Spinal cord (tissue), 10 donors: ENCODE measurements around the gene CRACR2B. TPM values are rescaled to one million over a fixed set of nuclear protein-coding genes. Genes with fewer than 3 reads are reported as not detected.

Source experiments
- DNase-seq, 6 donors: peaks; one replicate each; pipeline versions ENCODE4 v3.0.0 to v3.0.0-alpha.2; 2013 to 2015; ENCODE audit warnings: low spot score in 6 of 6, low read depth in 4 of 6
- H3K27ac ChIP-seq: one replicate; pipeline ENCODE4 v1.5.1; 2013; ENCODE audit warnings: low read depth, low read length, control low read depth
- H3K27me3 ChIP-seq: one replicate; pipeline ENCODE4 v1.6.1; 2013; ENCODE audit warnings: low read length; ENCODE audit not compliant: control insufficient read depth, insufficient read depth
- H3K36me3 ChIP-seq: one replicate; pipeline ENCODE4 v1.6.1; 2013; ENCODE audit warnings: low read length; ENCODE audit not compliant: control insufficient read depth, insufficient read depth
- H3K4me1 ChIP-seq: one replicate; pipeline ENCODE4 v1.6.1; 2013; ENCODE audit warnings: low read length; ENCODE audit not compliant: control insufficient read depth, insufficient read depth
- H3K4me3 ChIP-seq: one replicate; pipeline ENCODE4 v1.5.1; 2013; ENCODE audit warnings: low read depth, low read length, control low read depth
- H3K9me3 ChIP-seq: one replicate; pipeline ENCODE4 v1.6.1; 2013; ENCODE audit warnings: low read length; ENCODE audit not compliant: control insufficient read depth, insufficient read depth
- WGBS: methylation state at CpG from one replicate; pipeline ENCODE4 v1.1.5; 2013; ENCODE audit warnings: missing lambda C conversion rate; ENCODE audit not compliant: insufficient coverage; 5-methylcytosine and 5-hydroxymethylcytosine counted together
- long read RNA-seq, 4 donors: transcript quantifications; one replicate each; lab custom pipeline, GENCODE V29; 2026
- polyA plus RNA-seq, 2 donors: library from polyadenylated mRNA; unstranded; fragments of 120-200 nt; gene quantifications; one replicate each; pipeline ENCODE4 v1.2.1, GENCODE V29; 2013; ENCODE audit not compliant: insufficient read length in 2 of 2
- total RNA-seq, 2 donors: library from RNA; depleted of rRNA in 1 of 2; stranded (reverse); fragments of 120-200 nt in 1 of 2; fragments of >200 nt in 1 of 2; gene quantifications; one replicate each; pipeline versions ENCODE4 v1.2.3 to v1.2.4, GENCODE V29; 2013 to 2014
- donor health status: healthy.

CRACR2B gene
- total RNA-seq (1 to 10 TPM; 2.4 to 9.4 TPM), polyA plus RNA-seq (10 to 100 TPM in 1 of 2 donors, 1 to 10 TPM in 1; 7.4 to 12.1 TPM)
- long read RNA-seq, donor 1, partial matches to known transcripts = 10 of 13 reads
- long read RNA-seq, donor 1, other reads (novel, unspliced or antisense) = 0 of 13 reads
- long read RNA-seq, donor 2, partial matches to known transcripts = 7 of 8 reads
- long read RNA-seq, donor 2, other reads (novel, unspliced or antisense) = 0 of 8 reads
- long read RNA-seq, donor 3, partial matches to known transcripts = 0 of 1 reads
- long read RNA-seq, donor 3, other reads (novel, unspliced or antisense) = 0 of 1 reads
- long read RNA-seq, donor 4, partial matches to known transcripts = 27 of 32 reads
- long read RNA-seq, donor 4, other reads (novel, unspliced or antisense) = 0 of 32 reads

DNA sequence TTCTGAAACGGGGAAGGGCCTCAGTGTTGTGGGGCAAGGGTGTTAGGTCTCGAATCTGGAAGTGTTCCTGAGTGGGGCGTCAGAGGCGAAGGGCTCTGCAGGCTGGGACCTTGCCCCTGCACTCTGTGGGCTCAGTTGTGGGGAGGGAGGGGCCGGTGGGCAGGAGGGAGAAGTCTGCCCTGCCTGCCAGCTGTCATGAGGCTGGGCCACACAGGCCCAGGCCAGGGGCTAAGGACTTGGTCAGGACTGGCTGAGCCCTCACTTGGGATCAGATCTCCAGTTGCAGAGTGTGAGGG lies at the start of gene CRACR2B:
Gene CRACR2B, plus strand, starts transcription at position 23 of the 296 bp plus-strand sequence. CDS start 689 bp downstream, outside the sequence.
- peaks cover 42% of the 10 kb centered on the region for H3K36me3 ChIP-seq
- 48% methylated on average over 5 of the region's 5 CpGs for WGBS
- no peak within 1 kb of the TSS for H3K4me3 ChIP-seq
- peak within 1 kb of the TSS; percentile 25 for H3K27ac ChIP-seq
- no peaks in the 10 kb centered on the region for H3K9me3 ChIP-seq
- H3K27me3 ChIP-seq = peaks cover 75% of the 10 kb centered on the region
- H3K4me1 ChIP-seq = peaks cover 71% of the 10 kb centered on the region
- DNase-seq = no peak

DNA sequence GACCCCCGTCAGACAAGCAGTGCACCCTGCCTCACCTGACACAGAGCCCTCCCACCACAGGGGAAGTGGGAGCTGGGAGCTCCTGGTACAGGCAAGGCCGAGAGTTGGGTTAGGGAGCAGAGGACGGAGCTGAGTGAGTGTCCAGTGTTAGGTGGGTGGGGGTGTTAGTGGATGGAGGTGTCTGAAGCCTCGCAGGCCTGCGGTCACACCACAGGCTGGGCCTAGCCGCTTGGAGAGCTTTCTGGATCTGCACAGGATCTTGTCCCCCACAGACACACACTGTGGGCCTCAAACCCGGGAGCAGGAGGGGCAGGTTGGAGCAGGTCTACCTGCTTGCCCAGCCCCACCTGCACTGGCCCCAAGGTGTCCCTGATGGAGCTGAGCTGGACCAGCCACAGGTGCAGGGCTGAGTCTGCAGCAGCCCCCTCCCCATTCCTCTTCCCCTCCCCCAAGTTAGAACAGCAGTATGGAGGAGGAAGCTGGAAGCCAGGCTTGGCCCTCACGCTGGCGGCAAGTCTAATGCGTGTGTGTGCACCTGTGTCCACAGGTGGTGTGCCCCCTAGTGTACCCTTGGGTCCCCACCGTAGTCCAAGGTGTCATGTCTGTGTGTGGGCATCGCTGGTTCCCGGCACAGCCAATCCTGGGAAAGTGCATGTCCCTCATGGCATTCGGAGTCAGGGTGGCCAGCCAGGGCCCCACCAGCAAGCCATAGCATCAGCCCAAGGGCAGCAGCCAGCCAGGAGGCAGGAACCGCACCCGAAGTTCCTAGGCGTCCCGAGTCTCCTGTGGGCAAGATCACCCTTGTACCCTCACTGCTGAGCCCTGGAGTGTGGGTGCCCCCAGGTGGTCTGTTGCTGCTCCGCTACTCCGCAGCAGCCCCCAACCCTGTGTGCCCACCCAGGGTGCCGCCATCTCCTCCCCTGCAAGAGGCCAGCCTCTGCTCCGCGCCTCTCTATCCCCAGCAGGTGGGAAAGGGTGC lies 48.5 kb upstream of the CRACR2B start:
- H3K27me3 ChIP-seq = no peaks in the 10 kb centered on the region
- no peaks in the 10 kb centered on the region for H3K9me3 ChIP-seq
- WGBS = 93% methylated on average over 23 of the region's 23 CpGs
- H3K36me3 ChIP-seq = peaks cover 59% of the 10 kb centered on the region
- H3K27ac ChIP-seq = no peak overlapping the region
- no peak for DNase-seq
- H3K4me1 ChIP-seq = peaks cover 66% of the 10 kb centered on the region
- no peak overlapping the region for H3K4me3 ChIP-seq

DNA sequence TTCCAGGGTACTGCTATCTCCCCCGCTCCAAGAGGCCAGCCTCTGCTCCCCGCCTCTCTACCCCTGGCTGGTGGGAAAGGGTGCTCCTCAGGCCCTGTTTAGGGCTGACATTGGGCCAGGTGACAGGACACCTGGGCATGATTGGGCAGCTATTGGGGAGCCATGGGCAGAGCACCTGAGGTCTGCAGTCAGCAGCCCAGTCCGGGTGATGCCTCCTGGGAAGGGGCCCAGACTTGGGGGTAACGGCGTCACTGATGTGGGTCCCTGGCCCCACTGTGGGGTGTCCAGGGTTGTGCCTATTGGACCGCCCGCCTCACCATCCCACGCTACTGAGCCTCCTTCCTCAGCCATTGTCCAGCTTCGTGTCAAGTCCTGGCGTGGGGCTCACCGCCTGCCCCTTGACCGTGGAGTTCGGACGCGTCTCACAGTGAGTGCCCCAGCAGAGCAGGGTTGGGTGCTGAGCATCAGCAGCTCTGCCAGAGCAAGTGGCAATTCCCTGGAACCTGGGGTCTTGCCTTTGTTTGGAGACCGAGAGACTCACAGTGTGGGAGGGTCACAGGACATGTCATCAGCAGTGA lies 47.7 kb upstream of the CRACR2B start:
- Histone ChIP-seq H3K4me1 (peaks cover 59% of the 10 kb centered on the region), H3K9me3 (no peaks in the 10 kb centered on the region), H3K27me3 (no peaks in the 10 kb centered on the region), H3K4me3 (no peak overlapping the region), H3K27ac (no peak overlapping the region), H3K36me3 (peaks cover 54% of the 10 kb centered on the region)
- 89% methylated on average over 16 of the region's 16 CpGs for WGBS
- DNase-seq = no peak

DNA sequence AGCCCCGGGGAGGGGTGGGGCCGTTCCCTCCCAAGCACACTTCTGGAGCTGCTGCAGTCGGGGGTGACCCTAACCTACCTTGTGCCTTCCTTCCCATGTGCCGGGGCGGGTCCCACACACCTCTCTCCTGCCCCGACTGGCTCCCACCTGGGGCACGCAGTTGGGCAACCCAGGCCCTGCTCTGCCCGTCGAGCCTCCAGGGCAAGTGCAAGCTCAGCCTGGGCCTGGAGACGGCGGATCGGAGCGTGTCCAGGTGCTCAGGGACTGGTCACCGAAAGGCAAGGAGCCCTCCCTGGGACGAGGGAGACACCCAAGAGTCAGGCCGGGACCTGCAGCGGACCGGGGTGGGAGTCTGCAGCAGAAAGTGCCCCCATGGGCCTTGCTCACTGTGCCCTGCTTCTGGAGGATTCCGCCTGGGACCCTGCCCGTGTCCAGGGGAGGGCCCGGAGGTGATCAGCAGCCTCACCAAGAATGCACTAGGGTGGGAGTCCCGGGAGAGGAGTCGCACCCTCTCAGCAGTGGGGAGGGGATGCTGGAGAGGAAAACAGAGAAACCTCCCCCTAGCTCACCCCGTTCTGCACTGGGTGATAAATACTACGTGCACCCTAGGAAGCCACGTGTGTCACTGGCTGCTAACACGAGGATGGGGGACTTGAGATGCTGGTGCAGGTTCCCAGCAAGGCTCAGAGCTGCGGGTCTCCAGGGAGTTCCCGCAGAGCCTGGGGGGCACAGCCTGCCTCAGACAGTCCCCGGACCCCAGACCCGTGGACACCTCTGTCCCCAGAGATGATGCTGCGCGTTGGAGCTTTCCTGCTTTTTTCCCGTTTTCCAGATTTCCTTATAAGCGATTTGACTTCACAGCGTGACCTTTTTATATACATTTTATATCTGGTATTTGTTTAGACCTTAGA lies 45.2 kb upstream of the CRACR2B start:
- H3K4me3 ChIP-seq = no peak overlapping the region
- WGBS = 74% methylated on average over 26 of the region's 36 CpGs
- H3K36me3 ChIP-seq = peaks cover 59% of the 10 kb centered on the region
- H3K27ac ChIP-seq = no peak overlapping the region
- H3K27me3 ChIP-seq = no peaks in the 10 kb centered on the region
- DNase-seq = no peak
- no peaks in the 10 kb centered on the region for H3K9me3 ChIP-seq
- H3K4me1 ChIP-seq = peaks cover 43% of the 10 kb centered on the region

DNA sequence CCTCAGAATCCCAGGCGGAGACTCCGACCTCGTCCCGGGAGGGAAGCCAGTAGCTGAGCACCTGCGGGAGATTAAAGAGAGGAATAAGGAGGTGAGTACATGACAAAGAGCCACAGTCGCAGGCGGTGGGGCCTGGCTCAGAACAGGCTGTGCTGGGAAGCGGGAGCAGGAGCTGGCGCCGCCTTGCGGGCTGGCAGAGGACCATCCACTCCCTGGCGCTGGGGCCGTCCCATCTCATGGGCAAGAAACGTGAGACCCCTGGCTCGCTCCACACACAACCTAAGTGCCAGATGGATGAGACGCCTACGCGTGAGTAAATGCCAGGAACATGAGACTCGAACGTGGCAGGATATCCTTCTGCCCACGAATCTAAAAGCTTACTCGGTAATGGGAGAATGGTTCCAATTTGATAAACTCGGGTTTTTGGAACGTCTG lies 44.1 kb upstream of the CRACR2B start:
- WGBS = 6% methylated on average over 20 of the region's 24 CpGs
- peak in 2 of 6 donors; percentile 83 to 95 for DNase-seq

DNA sequence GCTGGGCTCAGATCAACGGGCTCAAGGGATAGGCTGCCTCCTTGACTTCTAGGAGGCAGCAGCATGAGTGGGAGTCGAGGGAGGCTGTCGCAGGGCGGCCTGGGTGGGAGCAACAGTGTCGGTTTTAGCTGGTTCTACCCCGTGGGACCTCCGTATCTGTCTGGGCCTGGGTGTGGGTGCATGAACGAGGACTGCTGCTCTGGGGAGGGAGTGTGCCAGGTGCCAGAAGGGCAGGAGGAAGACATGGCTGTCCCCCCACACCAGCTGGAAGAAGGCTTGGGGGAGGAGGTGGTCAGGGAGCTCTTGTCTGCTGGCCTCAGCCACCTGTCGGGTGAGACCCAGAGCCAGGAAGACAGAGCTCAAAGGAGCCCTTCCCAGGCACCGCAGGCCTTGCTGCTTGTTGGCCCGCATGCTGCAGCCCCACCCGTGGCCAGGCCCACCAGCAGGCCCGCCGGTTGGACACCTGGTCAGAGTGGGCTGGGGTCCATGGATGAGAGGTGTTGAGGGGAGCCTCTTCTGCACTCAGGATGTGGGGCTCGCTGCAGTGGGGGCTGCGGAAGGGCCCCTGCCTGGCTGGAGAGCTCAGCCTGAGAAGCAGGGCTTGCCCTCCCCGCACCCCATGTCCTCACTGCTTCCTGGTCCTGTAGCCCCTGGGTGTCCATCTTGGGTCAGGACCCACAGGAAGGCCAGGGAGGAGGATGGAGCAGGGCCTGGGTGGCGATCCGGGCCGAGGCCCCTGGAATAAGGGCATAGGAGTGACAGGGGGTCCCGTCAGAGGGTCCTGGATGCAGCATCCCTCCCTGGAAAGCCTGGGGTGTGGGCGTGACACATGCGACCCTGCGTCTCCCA lies 41.3 kb upstream of the CRACR2B start:
- Histone ChIP-seq H3K36me3 (peaks cover 59% of the 10 kb centered on the region), H3K27me3 (peaks cover 3% of the 10 kb centered on the region), H3K9me3 (no peaks in the 10 kb centered on the region), H3K4me1 (peaks cover 49% of the 10 kb centered on the region), H3K4me3 (no peak overlapping the region), H3K27ac (no peak overlapping the region)
- WGBS = 73% methylated on average over 23 of the region's 24 CpGs
- DNase-seq = no peak

More for the DNA sequence above, 44.1 kb upstream of the CRACR2B start:
- Histone ChIP-seq H3K27me3 (no peaks in the 10 kb centered on the region), H3K27ac (peak overlapping the region; percentile 36), H3K36me3 (peaks cover 65% of the 10 kb centered on the region), H3K4me1 (peaks cover 45% of the 10 kb centered on the region), H3K4me3 (no peak overlapping the region), H3K9me3 (no peaks in the 10 kb centered on the region)

DNA sequence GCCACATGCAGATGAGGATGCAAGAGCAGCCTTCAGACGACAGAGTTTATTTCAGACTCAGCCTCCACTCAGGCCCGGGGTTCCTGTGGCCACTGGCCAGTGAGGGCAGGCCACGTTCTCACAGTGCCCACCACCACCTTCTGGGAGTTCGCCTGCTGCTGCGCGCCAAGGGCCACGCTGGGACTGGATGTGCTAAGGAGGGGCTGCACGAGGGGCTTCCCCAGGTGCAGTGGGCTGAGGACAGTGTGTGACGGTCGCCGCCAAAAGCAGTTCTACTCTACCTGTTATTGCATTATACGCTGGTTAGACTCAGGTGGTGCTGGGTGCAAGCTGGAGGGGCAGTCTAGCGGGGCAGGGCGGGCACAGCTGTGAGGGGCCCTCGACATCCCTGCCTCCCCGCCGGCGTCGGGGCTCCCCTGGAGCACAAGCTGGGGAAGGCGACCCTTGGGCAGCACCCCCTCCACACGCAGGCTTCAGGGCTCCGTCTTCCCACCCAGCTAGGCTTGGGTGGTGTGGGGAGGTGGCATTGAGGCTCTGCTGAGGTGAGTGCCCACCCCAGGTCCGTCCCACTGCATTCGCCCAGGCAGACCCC lies 40.5 kb upstream of the CRACR2B start:
- Histone ChIP-seq H3K36me3 (peaks cover 59% of the 10 kb centered on the region), H3K9me3 (no peaks in the 10 kb centered on the region), H3K27ac (no peak overlapping the region), H3K4me3 (no peak overlapping the region), H3K27me3 (peaks cover 3% of the 10 kb centered on the region), H3K4me1 (peaks cover 49% of the 10 kb centered on the region)
- WGBS = 90% methylated on average over 10 of the region's 24 CpGs
- DNase-seq = no peak

DNA sequence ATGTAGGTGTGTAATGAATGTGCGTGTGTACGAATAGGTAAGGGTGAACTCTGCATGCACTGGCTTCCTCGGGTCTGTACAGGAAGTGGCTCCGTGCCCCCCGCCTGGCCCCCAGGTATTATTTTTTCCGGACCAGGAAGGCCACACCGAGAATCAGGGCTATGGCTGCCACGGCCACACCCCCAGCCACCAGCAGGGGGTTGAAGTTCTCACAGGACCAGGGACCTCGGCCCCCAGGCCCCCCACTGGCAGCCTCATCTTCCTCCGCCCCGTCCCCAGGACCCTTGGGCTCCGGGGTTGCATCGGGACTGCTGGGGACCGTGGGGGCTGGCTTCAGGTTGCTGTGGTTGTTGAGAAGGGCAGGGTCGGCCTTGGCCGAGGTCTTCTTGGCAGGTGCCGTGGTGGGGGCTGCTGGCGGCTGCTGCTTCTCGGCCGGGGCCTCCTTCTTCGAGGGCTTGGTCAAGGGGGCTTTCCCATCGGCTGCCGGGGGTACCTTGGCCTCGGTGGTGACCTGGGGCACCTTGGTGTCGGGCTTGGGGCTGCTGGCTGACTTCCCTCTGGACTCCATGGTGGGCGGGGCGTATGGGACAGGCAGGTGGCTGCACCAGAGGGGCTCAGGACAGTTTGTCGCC lies 39.6 kb upstream of the CRACR2B start:
- no peak overlapping the region for H3K27ac ChIP-seq
- peaks cover 3% of the 10 kb centered on the region for H3K27me3 ChIP-seq
- no peaks in the 10 kb centered on the region for H3K9me3 ChIP-seq
- 82% methylated on average over 25 of the region's 28 CpGs for WGBS
- no peak overlapping the region for H3K4me3 ChIP-seq
- peaks cover 42% of the 10 kb centered on the region for H3K4me1 ChIP-seq
- no peak for DNase-seq
- peaks cover 63% of the 10 kb centered on the region for H3K36me3 ChIP-seq
